GM19324 (cell line): ENCODE results near the gene PITRM1.

ENCODE experiments used
- ATAC-seq: cut with Tn5 transposase; IDR thresholded peaks from one replicate; pipeline ENCODE4 v1.9.1; 2021; ENCODE audit warnings: mild to moderate bottlenecking, moderate library complexity; ENCODE audit not compliant: unreplicated experiment, low FRiP score

The PITRM1 gene

GRCh38 chr10:3169673-3170072 lies 2.9 kb downstream of the PITRM1 start:
- ATAC-seq = no peak

GRCh38 chr10:3169271-3169670 lies 3.3 kb downstream of the PITRM1 start:
- no peak for ATAC-seq

GRCh38 chr10:3167611-3168330 lies 4.8 kb downstream of the PITRM1 start:
- no peak for ATAC-seq

DNA sequence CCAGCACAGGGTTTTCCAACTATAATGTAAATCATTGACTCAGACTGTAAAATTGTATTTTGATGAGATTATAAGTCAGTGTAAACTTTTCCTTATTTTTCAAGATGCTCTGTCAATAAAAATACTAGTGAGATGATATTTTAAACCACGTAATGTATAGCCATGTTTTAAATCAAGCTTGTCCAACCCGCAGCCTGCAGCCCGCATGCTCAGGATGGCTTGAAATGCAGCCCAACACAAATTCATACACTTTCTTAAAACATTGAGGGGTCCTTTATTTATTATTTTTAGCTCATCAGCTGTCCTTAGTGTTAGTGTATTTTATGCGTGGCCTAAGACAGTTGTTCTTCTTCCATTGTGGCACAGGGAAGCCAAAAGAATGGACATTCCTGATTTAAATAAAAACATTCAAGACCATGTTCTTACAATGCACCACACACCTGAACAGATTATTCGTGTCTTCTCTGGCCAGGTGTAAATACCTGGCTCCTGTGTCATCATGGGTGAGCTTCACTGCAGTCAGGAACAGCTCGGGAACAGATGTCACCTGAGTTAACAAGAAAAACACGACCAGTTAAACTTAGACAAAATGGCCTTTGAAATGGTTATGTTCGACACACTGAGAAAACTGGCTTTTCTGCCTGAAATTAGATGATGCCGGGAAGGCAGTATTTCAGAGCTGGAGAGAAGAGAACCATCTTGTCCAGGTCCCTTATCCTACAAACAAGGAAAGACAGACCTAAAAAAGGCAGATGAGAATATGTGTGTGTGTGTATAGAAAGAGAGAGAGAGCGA lies 5.9 kb downstream of the PITRM1 start:
- ATAC-seq = no peak

DNA sequence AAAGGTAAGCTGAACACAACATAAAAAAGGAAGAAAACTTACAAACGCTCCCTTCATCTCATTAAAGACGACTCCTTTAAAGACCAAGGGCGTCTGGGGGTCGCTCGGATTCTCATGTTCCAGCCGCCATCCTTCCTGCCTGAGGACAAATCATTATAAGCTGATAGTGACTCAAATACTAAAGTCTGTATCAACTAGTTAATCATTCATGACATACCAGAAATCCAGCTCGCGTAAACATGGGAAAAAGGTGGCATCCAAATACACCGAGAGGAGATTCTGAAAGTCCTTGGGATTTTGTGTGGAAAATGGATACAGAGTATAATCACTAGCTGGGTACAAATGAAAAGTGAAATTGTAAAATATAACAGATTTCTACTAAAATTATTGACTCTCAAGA lies 7.4 kb downstream of the PITRM1 start:
- ATAC-seq = no peak

DNA sequence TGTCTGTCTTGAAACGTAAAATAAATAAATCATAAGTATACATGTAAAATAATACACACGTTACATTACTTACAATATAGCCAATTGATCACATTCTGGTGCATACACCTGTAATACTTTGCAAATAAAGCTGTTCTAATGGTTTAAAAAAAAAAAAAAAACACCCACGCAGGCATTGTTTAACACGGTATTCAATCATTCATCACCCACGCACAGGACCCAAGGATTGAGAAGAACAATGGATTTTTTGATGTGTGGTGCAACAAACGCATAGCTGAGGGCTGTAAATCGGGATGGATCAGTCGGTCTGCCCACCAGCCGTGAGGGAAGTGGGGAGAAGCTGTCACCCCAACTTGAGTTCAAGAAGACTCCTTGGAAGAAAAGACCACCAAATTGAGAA lies 8.7 kb downstream of the PITRM1 start:
- ATAC-seq = no peak

- no peak for ATAC-seq
These were observed 10.0 kb downstream of the PITRM1 start for GRCh38 chr10:3162533-3162932.

GRCh38 chr10:3159152-3159551 lies 13.4 kb downstream of the PITRM1 start:
- no peak for ATAC-seq

- ATAC-seq = no peak
These were observed 17.9 kb downstream of the PITRM1 start for GRCh38 chr10:3154666-3155065.

DNA sequence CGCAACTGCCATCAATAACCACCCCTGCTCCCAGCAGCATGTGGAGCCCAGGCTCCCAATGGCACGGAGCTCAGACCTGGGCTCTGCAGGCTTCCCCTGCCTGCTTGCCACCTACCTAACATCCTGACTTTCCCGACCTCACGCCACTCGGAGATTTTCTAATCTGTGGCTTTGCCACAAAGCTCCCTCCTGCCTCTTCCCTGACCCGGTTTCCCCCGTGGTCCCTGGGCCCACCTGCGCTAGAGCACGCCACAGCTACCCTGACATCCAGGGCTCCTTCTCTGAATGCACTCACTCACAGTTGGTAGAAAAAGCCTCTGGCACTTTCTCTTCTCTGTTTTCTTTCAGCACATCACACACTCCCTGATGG lies 20.0 kb downstream of the PITRM1 start:
- no peak for ATAC-seq

DNA sequence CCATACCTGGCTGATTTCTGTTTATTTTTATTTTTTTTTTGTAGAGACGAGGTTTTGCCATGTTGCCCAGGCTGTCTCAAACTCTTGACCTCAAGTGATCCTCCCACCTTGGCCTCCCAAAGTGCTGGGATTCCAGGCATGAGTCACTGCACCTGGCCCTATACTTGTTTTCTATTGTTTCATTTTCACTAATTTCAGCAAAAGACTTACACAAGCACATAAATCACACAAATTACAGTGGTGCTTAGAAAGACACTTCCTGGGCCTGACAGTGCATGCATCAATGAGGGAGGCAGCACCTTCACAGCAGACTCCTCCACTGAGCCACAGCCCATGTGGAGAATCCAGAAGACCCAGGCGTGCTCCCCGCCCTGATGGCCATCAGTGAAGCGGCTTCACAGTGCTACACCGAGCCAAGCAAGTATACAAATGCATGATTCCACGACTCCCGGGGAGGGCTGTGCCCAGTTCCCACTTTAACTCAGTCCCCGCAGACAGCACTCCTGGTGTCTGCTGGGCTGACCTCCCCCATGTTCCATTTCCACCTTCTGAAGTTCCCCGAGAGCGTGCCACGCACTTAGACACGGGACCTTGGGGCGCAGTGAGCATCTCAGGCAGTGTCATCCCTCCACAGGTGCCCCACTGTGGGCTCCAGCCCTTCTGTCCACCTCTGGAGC lies 20.6 kb downstream of the PITRM1 start:
- ATAC-seq = no peak

DNA sequence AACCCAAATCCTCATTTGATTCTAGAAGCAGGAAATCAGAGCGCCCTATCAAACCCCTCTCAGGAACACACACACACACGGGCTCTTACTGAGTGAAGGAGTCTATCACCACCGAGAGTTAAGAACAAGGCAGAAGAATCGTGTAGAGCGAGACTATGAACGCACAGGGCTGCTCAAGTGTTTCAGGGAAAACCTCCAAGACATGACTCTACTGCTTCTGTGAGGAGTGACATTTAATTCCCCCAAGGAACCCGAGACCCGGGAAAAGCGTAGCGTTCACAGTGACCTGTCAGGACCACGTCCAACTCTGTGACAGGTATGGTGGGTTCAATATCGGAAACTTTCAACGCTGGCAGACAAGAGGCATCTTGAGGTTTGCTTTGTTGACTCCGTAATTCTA lies 21.6 kb downstream of the PITRM1 start:
- no peak for ATAC-seq

GRCh38 chr10:3150366-3150765 lies 22.2 kb downstream of the PITRM1 start:
- no peak for ATAC-seq

DNA sequence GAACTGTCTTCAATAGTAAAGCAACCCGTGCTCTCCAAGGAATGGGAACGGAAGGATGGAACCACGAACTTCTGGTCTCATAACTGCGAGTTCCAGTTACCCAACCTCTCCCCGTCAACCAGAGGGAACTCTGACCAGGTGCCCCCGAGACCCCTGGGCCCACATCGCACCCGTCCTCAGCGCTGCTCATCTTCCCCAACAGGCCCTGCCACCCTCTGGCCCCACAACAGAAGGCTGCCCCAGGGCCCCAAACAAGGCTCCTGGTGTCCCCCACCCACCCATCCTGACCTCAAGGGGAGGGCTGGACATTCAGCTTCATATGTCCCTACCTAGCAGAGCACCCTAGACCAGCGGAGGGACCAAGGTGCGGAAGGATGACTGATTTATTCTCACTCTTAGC lies 22.7 kb downstream of the PITRM1 start:
- ATAC-seq = no peak

GRCh38 chr10:3148994-3149393 lies 23.6 kb downstream of the PITRM1 start:
- no peak for ATAC-seq

GRCh38 chr10:3148041-3148440 lies 24.5 kb downstream of the PITRM1 start:
- no peak for ATAC-seq

GRCh38 chr10:3147117-3147820 lies 25.3 kb downstream of the PITRM1 start:
- no peak for ATAC-seq

GRCh38 chr10:3146289-3146688 lies 26.3 kb downstream of the PITRM1 start:
- ATAC-seq = no peak

- no peak for ATAC-seq
These were observed 27.2 kb downstream of the PITRM1 start for GRCh38 chr10:3145366-3145765.

DNA sequence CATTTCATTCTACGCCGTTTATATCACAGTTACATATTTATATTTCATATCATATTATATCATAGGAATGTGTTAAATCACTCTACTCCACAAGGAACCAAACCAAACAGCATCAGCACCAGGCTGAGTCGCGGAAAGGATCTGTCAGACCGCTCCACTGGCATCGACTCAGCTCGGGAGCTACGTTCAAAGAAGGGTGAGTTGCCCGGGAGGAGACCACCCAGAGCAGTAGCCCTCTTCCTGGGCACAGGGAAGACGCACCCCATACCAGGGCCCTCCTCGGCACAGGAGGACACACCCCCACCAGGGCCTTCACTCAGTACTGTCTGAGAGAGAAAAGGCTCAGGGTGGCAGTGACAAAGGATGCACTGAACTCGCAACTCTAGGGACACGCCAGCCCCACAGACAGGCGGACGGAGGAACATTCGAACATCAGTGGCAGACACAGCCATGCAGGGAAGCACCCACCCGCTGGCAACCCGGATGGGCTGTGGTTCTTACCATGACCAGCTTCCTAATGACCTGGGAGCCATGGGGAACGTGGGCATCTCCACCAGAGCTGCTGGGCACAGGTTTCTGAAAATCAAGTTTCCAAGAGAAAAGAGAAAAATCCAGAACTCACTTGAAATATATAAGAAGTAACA lies 28.7 kb downstream of the PITRM1 start:
- no peak for ATAC-seq
